ENCODE results near the gene PAPSS1.

Gene PAPSS1

DNA sequence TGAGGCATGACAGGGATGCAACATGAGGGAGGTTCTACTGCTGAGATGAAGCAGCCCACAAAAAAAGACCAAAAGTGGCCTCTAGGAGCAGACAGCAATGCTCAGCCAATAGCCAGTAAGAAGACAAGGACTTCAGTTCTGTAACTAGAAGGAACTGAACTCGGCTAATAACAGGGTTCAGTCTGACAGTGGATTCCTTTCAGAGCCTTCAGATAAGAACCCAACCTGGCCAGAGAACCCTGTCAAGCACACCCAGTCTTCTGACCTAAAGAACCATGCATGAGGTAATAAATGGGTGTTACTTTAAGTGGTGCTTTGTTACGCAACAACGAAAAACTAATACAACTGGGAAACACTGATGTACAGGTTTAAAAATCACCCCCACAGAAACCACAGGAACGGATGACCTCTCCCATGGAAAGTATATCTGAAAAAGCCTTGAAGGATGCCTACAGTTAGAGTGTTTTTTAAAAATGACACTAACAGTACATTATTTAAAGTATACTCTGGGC is 94.6 kb downstream of the PAPSS1 start:
- no peak for DNase-seq (ENCODE audit: low spot score)

- DNase-seq (ENCODE audit: low spot score): no peak
Measured at GRCh38 chr4:107624024-107624423, 96.0 kb downstream of the PAPSS1 start.

GRCh38 chr4:107622006-107622405 is 98.0 kb downstream of the PAPSS1 start:
- no peak for DNase-seq (ENCODE audit: low spot score)

DNA sequence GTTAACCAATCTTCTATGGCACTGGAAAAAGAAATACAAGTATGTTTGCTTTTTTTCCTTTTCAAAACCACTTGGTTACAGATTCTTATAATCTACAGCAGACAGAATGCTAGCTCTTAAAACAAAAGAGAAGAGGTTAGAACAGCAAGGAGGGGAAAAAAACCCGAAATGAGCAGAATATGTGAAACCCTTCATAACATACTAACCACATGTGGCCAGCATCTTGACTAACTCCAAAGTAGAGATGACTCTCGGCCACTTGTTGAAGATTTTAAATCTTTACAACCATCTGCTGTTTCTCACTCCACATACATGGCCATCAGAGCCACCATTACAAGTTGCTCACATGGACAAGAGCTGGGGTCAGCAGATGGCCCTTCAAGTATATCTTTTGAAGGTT is 100.3 kb downstream of the PAPSS1 start:
- no peak for DNase-seq (ENCODE audit: low spot score)

- peak; percentile 67 for DNase-seq (ENCODE audit: low spot score)
Measured at GRCh38 chr4:107619066-107619465, 101.0 kb downstream of the PAPSS1 start.

DNA sequence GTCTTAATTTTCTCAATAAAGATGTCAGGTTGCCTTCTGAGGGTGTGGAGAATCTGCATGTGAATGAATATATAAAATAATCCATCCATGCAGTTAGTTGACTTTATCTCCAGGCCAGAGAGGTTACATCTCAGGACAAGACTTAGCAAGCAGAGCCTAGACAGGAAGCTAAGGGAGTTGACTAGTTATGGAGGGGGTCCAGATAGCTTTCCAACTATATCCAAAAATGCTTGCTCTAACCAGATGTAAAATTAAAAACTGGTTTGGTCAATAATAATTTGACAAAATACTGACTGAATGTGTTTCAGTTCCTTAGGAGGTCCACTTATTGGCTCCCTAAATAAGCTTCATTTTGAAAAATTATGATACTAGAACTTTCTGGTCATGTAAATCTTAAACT is 101.4 kb downstream of the PAPSS1 start:
- no peak for DNase-seq (ENCODE audit: low spot score)

GRCh38 chr4:107616838-107617389 is 103.1 kb downstream of the PAPSS1 start:
- no peak for DNase-seq (ENCODE audit: low spot score)

DNA sequence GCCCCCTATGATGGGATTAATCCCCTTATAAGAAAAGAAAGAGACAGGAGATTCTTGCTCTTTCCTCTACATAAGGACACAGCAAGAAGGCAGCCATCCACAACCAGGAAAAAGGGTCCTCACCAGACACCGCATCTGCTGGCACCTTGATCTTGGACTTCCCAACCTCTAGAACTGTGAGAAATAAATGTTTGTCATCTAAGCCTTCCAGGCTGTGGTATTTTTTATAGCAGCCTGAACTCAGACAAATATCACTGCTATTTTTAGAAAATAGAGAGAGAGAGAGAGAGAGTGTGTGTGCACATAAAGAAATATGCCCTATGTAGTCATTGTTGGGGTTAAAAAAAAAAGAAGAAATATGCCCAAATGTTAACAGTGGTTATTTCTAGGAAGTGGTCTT is 104.2 kb downstream of the PAPSS1 start:
- DNase-seq (ENCODE audit: low spot score): no peak

- DNase-seq (ENCODE audit: low spot score): no peak
Measured at GRCh38 chr4:107603430-107603829, 116.6 kb downstream of the PAPSS1 start.

- DNase-seq (ENCODE audit: low spot score): no peak
Measured at GRCh38 chr4:107600983-107601382, 119.1 kb downstream of the PAPSS1 start.

DNA sequence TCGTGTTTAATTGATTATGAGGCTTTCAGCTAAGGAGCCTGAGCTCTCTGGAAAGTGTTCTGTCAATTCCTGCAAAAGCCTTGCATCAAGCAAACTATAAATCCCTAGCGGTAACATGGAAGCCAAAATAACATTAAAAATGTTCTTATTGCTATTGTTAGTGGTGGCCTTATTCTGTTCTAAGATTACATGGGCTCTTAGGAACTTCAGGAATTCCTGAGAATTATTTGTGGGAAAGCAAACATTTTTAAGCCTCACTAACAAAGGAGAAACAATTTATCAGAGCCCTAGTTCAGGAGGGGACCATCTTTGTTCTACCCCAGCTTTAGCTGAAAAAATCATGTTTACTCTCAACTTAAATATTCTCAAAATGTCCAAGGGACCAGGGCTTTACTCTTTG is 119.6 kb downstream of the PAPSS1 start:
- DNase-seq (ENCODE audit: low spot score): peak; percentile 15

DNA sequence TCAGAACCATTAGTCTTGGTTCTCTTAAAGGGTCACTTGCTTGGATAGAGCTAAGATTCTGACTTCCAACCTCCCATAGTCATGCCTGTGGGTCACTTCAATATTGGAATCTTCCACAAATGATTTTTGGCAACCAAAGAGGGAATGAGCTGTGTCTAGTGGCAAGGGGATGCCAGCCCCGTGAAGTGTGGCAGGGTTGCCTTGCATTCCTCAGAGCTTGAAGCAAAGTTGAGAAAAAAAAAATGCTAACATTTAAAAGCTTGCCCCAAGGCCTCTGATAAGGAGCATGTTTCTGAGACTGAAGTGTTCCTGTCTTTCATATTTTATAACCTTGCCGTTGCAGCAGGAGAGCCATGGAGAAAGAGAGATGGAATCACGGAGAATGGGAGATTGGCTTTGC is 120.2 kb downstream of the PAPSS1 start:
- no peak for DNase-seq (ENCODE audit: low spot score)

DNA sequence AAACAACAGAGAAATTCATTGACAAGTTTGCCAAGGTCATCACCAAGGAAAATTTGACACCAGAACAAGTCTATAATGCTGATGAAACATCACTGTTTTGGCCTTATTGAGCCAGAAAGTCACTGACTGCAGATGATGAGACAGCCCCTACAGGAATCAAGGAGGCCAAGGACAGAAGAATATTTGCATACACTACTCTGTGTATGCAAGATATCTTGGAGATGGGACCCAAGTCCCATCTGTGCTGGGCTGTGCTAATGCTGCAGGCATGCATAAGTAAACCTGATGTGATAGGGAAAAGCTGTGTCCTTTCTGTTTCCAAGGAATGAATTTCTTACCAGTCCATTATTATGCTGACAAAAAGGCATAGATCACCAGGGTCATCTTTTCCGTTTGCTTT is 126.8 kb downstream of the PAPSS1 start:
- no peak for DNase-seq (ENCODE audit: low spot score)

- DNase-seq (ENCODE audit: low spot score): no peak
Measured at GRCh38 chr4:107592519-107592918, 127.5 kb downstream of the PAPSS1 start.

DNA sequence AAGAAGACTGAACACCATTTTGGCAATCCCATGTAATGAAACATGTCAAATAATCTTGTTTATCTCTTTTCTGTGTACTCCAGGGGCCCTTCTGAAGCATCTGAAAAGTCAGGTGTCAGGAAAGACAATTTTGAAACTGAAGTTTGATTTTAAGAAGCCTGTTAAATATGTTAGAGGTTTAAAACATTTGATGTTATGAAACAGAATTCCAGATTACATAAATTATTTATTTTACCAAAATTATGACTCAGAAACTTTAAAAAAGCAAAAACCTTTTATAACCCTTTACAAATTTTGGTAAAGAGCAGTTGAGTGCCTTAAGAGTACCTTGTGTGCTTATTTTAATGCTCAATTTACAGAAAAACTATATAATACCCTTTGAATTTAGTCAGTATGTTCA is 130.8 kb downstream of the PAPSS1 start:
- no peak for DNase-seq (ENCODE audit: low spot score)

DNA sequence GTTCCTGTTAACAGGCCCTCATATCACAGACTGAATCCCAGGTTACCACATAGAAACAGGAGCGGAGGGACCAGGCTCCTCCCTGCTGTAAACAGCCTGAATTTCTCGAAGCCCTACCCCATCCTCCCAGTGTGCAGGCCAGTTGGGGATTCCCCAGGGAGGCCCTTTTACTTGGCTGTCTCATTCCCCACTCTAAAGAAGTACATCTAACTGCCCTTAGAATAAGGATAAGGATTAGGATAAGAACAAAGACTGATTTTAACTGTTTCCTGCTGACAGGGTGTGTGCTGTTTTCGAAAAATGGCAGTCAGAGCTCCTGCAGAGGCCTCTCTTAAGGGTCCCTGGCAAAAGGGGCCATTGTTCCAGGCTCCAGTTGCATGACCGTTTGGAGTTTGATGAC is 133.7 kb downstream of the PAPSS1 start:
- no peak for DNase-seq (ENCODE audit: low spot score)

GRCh38 chr4:107579099-107579498 is 140.9 kb downstream of the PAPSS1 start:
- DNase-seq (ENCODE audit: low spot score): no peak

DNA sequence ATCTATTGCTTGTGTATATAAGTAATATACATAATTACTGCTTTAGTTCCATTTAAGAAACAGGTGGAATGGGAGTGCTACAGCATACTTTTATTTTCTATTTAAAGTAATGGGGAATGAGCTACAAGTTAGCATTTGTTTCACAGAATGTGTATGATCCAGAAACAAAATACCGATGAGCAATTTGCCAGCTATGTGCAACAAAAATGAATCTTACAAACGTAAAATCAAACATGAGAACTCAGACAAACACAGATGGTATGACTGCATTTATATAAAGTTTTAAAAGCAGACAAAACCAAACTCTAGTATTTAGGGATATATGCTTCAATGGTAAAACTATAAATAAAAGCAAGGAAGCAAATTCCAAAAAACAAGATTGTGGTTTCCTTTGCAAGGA is 141.7 kb downstream of the PAPSS1 start:
- no peak for DNase-seq (ENCODE audit: low spot score)

GRCh38 chr4:107577743-107578142 is 142.3 kb downstream of the PAPSS1 start:
- no peak for DNase-seq (ENCODE audit: low spot score)

- DNase-seq (ENCODE audit: low spot score): no peak
Measured at GRCh38 chr4:107575243-107575642, 144.8 kb downstream of the PAPSS1 start.

- DNase-seq (ENCODE audit: low spot score): no peak
Measured at GRCh38 chr4:107572281-107572680, 147.8 kb downstream of the PAPSS1 start.

DNA sequence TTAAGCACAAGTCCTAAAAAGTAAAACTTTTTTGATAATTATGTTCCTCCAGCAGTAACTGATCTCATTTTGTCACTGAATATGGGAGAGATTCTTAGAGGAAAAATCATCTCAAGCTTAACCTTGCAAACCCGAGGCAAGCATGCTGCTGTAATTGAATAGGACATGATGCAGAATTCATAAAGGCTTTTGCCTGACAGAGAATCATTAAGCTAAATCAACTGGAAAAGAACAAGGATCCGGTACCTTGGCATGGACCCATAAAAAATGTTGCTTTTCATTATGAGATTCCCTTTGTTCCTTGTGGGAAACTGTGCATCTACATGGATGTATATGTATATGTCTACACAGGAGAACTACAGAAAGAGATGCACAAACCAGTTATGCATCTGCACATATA is 149.1 kb downstream of the PAPSS1 start:
- no peak for DNase-seq (ENCODE audit: low spot score)

DNA sequence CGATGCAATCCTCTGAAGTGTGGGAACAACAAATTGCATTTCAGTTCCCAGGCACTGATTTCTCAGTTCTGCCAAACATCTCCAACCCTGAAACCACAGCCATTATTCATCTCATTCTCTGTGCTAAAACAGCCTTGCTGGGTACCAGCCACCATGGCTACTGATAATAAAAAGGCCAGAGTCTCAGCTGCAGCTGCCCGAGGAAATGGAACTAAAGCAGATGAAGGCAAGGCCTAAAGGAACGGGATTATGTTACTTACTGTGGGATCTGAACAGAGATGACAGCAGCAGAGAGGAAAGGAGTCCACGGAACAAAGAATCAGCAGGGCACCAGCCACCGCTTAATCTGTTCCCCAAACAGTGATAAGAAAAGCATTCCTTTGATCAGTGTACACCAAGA is 155.7 kb downstream of the PAPSS1 start:
- DNase-seq (ENCODE audit: low spot score): no peak

All from AG08396 (cell line).